HL-60/S4 treated with phorbol 12-myristate 13-acetate at 8.2 ng/mL for 4 days and 3 days (cell line): ENCODE measurements around the gene DSCAM.
"Not testable (repeated sequence)": the region's sequence is repeated elsewhere in the genome, so short reads cannot be mapped to it uniquely, and the experiment has no call there.

Experiments used
- in situ Hi-C: fragments of 300-500 bp; cut with MboI; formaldehyde crosslinking; loops from 2 replicates; pipeline ENCODE4 v1.15.0; 2022; ENCODE audit warnings: low sequenced_read_pairs

Gene DSCAM

GRCh38 chr21:40339050-40339449, 507.9 kb downstream of the DSCAM start:
- in situ Hi-C loops = no loop called here

- in situ Hi-C loops = no loop called here
Observed at GRCh38 chr21:40337981-40338380, 509.0 kb downstream of the DSCAM start.

- in situ Hi-C loops = no loop called here
Observed at GRCh38 chr21:40335704-40336103, 511.3 kb downstream of the DSCAM start.

GRCh38 chr21:40334159-40334558, 512.8 kb downstream of the DSCAM start:
- in situ Hi-C loops = no loop called here

- in situ Hi-C loops = no loop called here
Observed at GRCh38 chr21:40333731-40334130, 513.2 kb downstream of the DSCAM start.

GRCh38 chr21:40331804-40332203, 515.2 kb downstream of the DSCAM start:
- in situ Hi-C loops = no loop called here

GRCh38 chr21:40331172-40331571, 515.8 kb downstream of the DSCAM start:
- in situ Hi-C loops = no loop called here

GRCh38 chr21:40324389-40324788, 522.6 kb downstream of the DSCAM start:
- in situ Hi-C loops = no loop called here

GRCh38 chr21:40320718-40321117, 526.2 kb downstream of the DSCAM start:
- in situ Hi-C loops = not testable (repeated sequence)

GRCh38 chr21:40318371-40318770, 528.6 kb downstream of the DSCAM start:
- in situ Hi-C loops = no loop called here

- in situ Hi-C loops = no loop called here
Observed at GRCh38 chr21:40316104-40316503, 530.9 kb downstream of the DSCAM start.

- in situ Hi-C loops = no loop called here
Observed at GRCh38 chr21:40315626-40316025, 531.3 kb downstream of the DSCAM start.

- in situ Hi-C loops = no loop called here
Observed at GRCh38 chr21:40313260-40313659, 533.7 kb downstream of the DSCAM start.

- in situ Hi-C loops = no loop called here
Observed at GRCh38 chr21:40300300-40300699, 546.7 kb downstream of the DSCAM start.

GRCh38 chr21:40299451-40299850, 547.5 kb downstream of the DSCAM start:
- in situ Hi-C loops = no loop called here

GRCh38 chr21:40294345-40294744, 552.6 kb downstream of the DSCAM start:
- in situ Hi-C loops = no loop called here

- in situ Hi-C loops = no loop called here
Observed at GRCh38 chr21:40291560-40291959, 555.4 kb downstream of the DSCAM start.

GRCh38 chr21:40284409-40284808, 562.5 kb downstream of the DSCAM start:
- in situ Hi-C loops = no loop called here

GRCh38 chr21:40282912-40283886, 563.8 kb downstream of the DSCAM start:
- in situ Hi-C loops = no loop called here

GRCh38 chr21:40278345-40278744, 568.6 kb downstream of the DSCAM start:
- in situ Hi-C loops = no loop called here

GRCh38 chr21:40276001-40276400, 571.0 kb downstream of the DSCAM start:
- in situ Hi-C loops = no loop called here

- in situ Hi-C loops = no loop called here
Observed at GRCh38 chr21:40272037-40272436, 574.9 kb downstream of the DSCAM start.

- in situ Hi-C loops = no loop called here
Observed at GRCh38 chr21:40271164-40271563, 575.8 kb downstream of the DSCAM start.
